Measurements from ENCODE around the gene BBS7.

Gene BBS7

GRCh38 chr4:121789960-121790829 is 80.1 kb downstream of the BBS7 start:
- no peak for FAIRE-seq

GRCh38 chr4:121789455-121789854 is 80.8 kb downstream of the BBS7 start:
- FAIRE-seq = no peak

- FAIRE-seq = no peak
Observed at GRCh38 chr4:121788896-121789295, 81.4 kb downstream of the BBS7 start.

- FAIRE-seq = no peak
Observed at GRCh38 chr4:121786221-121786620, 84.1 kb downstream of the BBS7 start.

- no peak for FAIRE-seq
Observed at GRCh38 chr4:121785479-121785878, 84.8 kb downstream of the BBS7 start.

- FAIRE-seq = no peak
Observed at GRCh38 chr4:121784975-121785374, 85.3 kb downstream of the BBS7 start.

GRCh38 chr4:121784401-121784800 is 85.9 kb downstream of the BBS7 start:
- FAIRE-seq = no peak

- FAIRE-seq = no peak
Observed at GRCh38 chr4:121783210-121783609, 87.1 kb downstream of the BBS7 start.

GRCh38 chr4:121778991-121779628 is 91.2 kb downstream of the BBS7 start:
- no peak for FAIRE-seq

GRCh38 chr4:121777625-121778024 is 92.6 kb downstream of the BBS7 start:
- FAIRE-seq = no peak

GRCh38 chr4:121776610-121777401 is 93.5 kb downstream of the BBS7 start:
- no peak for FAIRE-seq

Data from endometrium (tissue), 2 donors.